B cell (primary cell): ENCODE data around the gene COL2A1. TPM values are rescaled to one million over a fixed set of nuclear protein-coding genes. Genes with fewer than 3 reads are reported as not detected.
A peak's percentile ranks its signal among the peaks of the same experiment; 100 is the strongest.

Source experiments
- ATAC-seq: fragments of 200-7000 bp; cut with Tn5 transposase; one replicate; pipeline ENCODE4 v1.10.0; 2021; ENCODE audit warnings: low read depth, mild to moderate bottlenecking, moderate number of reproducible peaks, moderate library complexity
- CTCF ChIA-PET: fragments of 350-600 bp; sonication (Branson Sonifier 250); formaldehyde crosslinking; loops from one replicate; lab custom pipeline; 2021; ENCODE audit warnings: antibody characterized with exemption, inconsistent platforms; lab: Charles Lee
- POLR2A ChIA-PET: fragments of 350-600 bp; sonication (Branson Sonifier 250); formaldehyde crosslinking; loops from one replicate; lab custom pipeline; 2021; ENCODE audit warnings: antibody characterized with exemption; lab: Charles Lee
- DNase-seq: peaks from one replicate; pipeline ENCODE4 v3.0.0; 2013
- H2AFZ ChIP-seq: 2 replicates; pipeline ENCODE4 v1.6.1; 2012; ENCODE audit warnings: mild to moderate bottlenecking, low read depth, low read length; ENCODE audit not compliant: insufficient read depth, poor library complexity, severe bottlenecking
- H3K27ac ChIP-seq, 2 donors: 1 replicate in 1 of 2; 2 replicates in 1 of 2; pipeline ENCODE4 v1.5.1; 2012 to 2013; ENCODE audit warnings: low read length in 2 of 2, mild to moderate bottlenecking in 2 of 2, moderate library complexity in 1 of 2
- H3K27me3 ChIP-seq, 4 experiments: fragments of 200-600 bp in 1 of 4; sonication (generic) in 1 of 4; replicated peaks in 1 of 4; 1 replicate in 2 of 4; 2 replicates in 2 of 4; pipeline versions ENCODE4 v1.6.1 to v1.7.0; 2013 to 2016; ENCODE audit warnings: low read length in 3 of 4, mild to moderate bottlenecking in 2 of 4, mixed read lengths in 1 of 4, moderate library complexity in 1 of 4; ENCODE audit not compliant: insufficient read depth in 4 of 4, control insufficient read depth in 3 of 4; ENCODE audit errors: control extremely low read depth in 1 of 4
- H3K36me3 ChIP-seq, 2 experiments: replicated peaks in 1 of 2; 1 replicate in 1 of 2; 2 replicates in 1 of 2; pipeline versions ENCODE4 v1.6.1 to v1.7.1; 2013; ENCODE audit warnings: low read length in 1 of 2; ENCODE audit not compliant: insufficient read depth in 2 of 2, control insufficient read depth in 1 of 2; ENCODE audit errors: control extremely low read depth in 1 of 2, extremely low read depth in 1 of 2
- H3K4me1 ChIP-seq, 2 donors: fragments of 200-600 bp in 1 of 2; sonication (generic) in 1 of 2; 1 replicate in 1 of 2; 2 replicates in 1 of 2; pipeline versions ENCODE4 v1.5.1 to v1.6.1; 2013 to 2017; ENCODE audit warnings: low read length in 2 of 2; ENCODE audit not compliant: control insufficient read depth in 2 of 2, insufficient read depth in 2 of 2
- H3K4me2 ChIP-seq: replicated peaks from 2 replicates; pipeline ENCODE3; 2012; ENCODE audit warnings: mild to moderate bottlenecking, low read depth, low read length; ENCODE audit not compliant: poor library complexity, severe bottlenecking
- H3K4me3 ChIP-seq, 5 experiments: fragments of 200-600 bp in 1 of 5; sonication (generic) in 1 of 5; 1 replicate in 3 of 5; 2 replicates in 2 of 5; pipeline versions ENCODE4 v1.5.1 to v1.7.0; 2011 to 2016; ENCODE audit warnings: low read length in 4 of 5, mild to moderate bottlenecking in 4 of 5, low read depth in 2 of 5, control low read depth in 1 of 5, moderate library complexity in 1 of 5; ENCODE audit not compliant: insufficient read depth in 1 of 5; ENCODE audit errors: control extremely low read depth in 1 of 5, extremely low read depth in 1 of 5
- H3K79me2 ChIP-seq: fragments of 200-600 bp; sonication (generic); one replicate; pipeline ENCODE4 v1.6.0; 2016; ENCODE audit warnings: low read length; ENCODE audit not compliant: control insufficient read depth, insufficient read depth
- H3K9ac ChIP-seq: fragments of 200-600 bp; sonication (generic); 2 replicates; pipeline ENCODE4 v1.6.1; 2017; ENCODE audit warnings: mild to moderate bottlenecking, low read length, moderate library complexity
- H3K9me3 ChIP-seq, 3 donors: one replicate each; pipeline versions ENCODE4 v1.6.1 to v1.7.1; 2013; ENCODE audit warnings: low read length in 2 of 3; ENCODE audit not compliant: control insufficient read depth in 2 of 3, insufficient read depth in 1 of 3; ENCODE audit errors: control extremely low read depth in 1 of 3
- H4K20me1 ChIP-seq: 2 replicates; pipeline ENCODE4 v1.6.0; 2012; ENCODE audit warnings: mild to moderate bottlenecking, low read length; ENCODE audit not compliant: insufficient read depth, control insufficient read depth, poor library complexity, severe bottlenecking
- H3K27ac Mint-ChIP-seq: one replicate; pipeline ENCODE4 v1.8.0; 2021; ENCODE audit warnings: mixed read lengths
- H3K27me3 Mint-ChIP-seq: one replicate; pipeline ENCODE4 v1.8.0; 2021; ENCODE audit warnings: mixed read lengths
- H3K4me1 Mint-ChIP-seq: one replicate; pipeline ENCODE4 v1.8.0; 2021; ENCODE audit warnings: mixed read lengths
- H3K4me3 Mint-ChIP-seq: one replicate; pipeline ENCODE4 v1.8.0; 2021; ENCODE audit warnings: mixed read lengths
- H3K9me3 Mint-ChIP-seq: one replicate; pipeline ENCODE4 v1.8.0; 2022; ENCODE audit warnings: mixed read lengths; ENCODE audit not compliant: insufficient read depth
- CTCF ChIP-seq: fragments of 200-600 bp; IDR thresholded peaks from one replicate; pipeline ENCODE4 v1.8.0; 2022; ENCODE audit warnings: antibody characterized with exemption, mild to moderate bottlenecking
- EZH2 ChIP-seq: IDR thresholded peaks from 2 replicates; pipeline ENCODE4 v1.6.1; 2012; ENCODE audit warnings: borderline replicate concordance, low read depth, mild to moderate bottlenecking, moderate library complexity, low read length; ENCODE audit not compliant: insufficient read depth, poor library complexity, severe bottlenecking
- WGBS: methylation state at CpG from one replicate; pipeline ENCODE4 v1.1.5; 2013; ENCODE audit warnings: missing lambda C conversion rate; ENCODE audit not compliant: insufficient coverage; 5-methylcytosine and 5-hydroxymethylcytosine counted together
- intact Hi-C: fragments of 100-400 bp; cut with micrococcal nuclease; formaldehyde crosslinking; loops from one replicate; pipeline ENCODE4 v1.10.0; 2022
- polyA plus RNA-seq: library from polyadenylated mRNA; depleted of rRNA; stranded (reverse); fragments of >200 nt; gene quantifications from 2 replicates; pipeline ENCODE4 v1.2.3, GENCODE V29; 2012
- total RNA-seq, 2 donors: library from RNA; stranded (reverse); fragments of 120-200 nt in 1 of 2; gene quantifications; 1 replicate in 1 of 2; 2 replicates in 1 of 2; pipeline versions ENCODE4 v1.2.3 to v1.2.4, GENCODE V29; 2013 to 2022

Gene COL2A1
- total and polyA plus RNA-seq, 2 donors (not counting 1 experiment from before 2014, with no cell fraction given), result not detected

GRCh38 chr12:48038085-48038484 lies 33.8 kb upstream of the COL2A1 start:
- Histone ChIP-seq H3K9ac (no peak overlapping the region), H3K4me1 (peaks cover 5 to 13% of the 10 kb centered on the region in 2 donors), H3K9me3 (no peaks in the 10 kb centered on the region), H3K27ac (no peak overlapping the region), H2AFZ (no peak overlapping the region), H3K4me3 (no peak overlapping the region), H3K27me3 (no peaks in the 10 kb centered on the region), H4K20me1 (no peaks in the 10 kb centered on the region), H3K36me3 (no peaks in the 10 kb centered on the region), H3K79me2 (no peaks in the 10 kb centered on the region), H3K4me2 (peak overlapping the region; percentile 33)
- ChIA-PET POLR2A (no interaction called here), CTCF (no interaction called here)
- Mint-ChIP-seq H3K27ac (no peak overlapping the region), H3K27me3 (no peaks in the 10 kb centered on the region), H3K9me3 (no peaks in the 10 kb centered on the region), H3K4me1 (peaks cover 20% of the 10 kb centered on the region), H3K4me3 (no peak overlapping the region)
- whole genome bisulfite sequencing, result 28% methylated on average over 5 of the region's 5 CpGs
- intact Hi-C loops, result no loop called here
- ATAC-seq, result no peak
- TF ChIP-seq CTCF (no peak), EZH2 (no peak)
- DNase-seq, result peak; percentile 17

GRCh38 chr12:48037267-48037915 lies 33.1 kb upstream of the COL2A1 start:
- H3K4me1 Mint-ChIP-seq, result peaks cover 20% of the 10 kb centered on the region
- peak overlapping the region; percentile 33 for H3K4me2 ChIP-seq
- H3K79me2 ChIP-seq, result no peaks in the 10 kb centered on the region
- DNase-seq (no peak), ATAC-seq (no peak)
- H3K4me1 ChIP-seq, result peaks cover 5 to 13% of the 10 kb centered on the region in 2 donors
- intact Hi-C loops, result no loop called here
- H3K36me3 ChIP-seq, result no peaks in the 10 kb centered on the region
- H3K9ac ChIP-seq, result no peak overlapping the region
- ChIA-PET CTCF (no interaction called here), POLR2A (no interaction called here)
- no peaks in the 10 kb centered on the region for H4K20me1 ChIP-seq
- WGBS, result 94% methylated on average over 4 of the region's 9 CpGs
- no peaks in the 10 kb centered on the region for H3K9me3 Mint-ChIP-seq
- H3K4me3 ChIP-seq, result no peak overlapping the region
- TF ChIP-seq CTCF, result no peak
- TF ChIP-seq EZH2, result no peak
- no peak overlapping the region for H3K4me3 Mint-ChIP-seq
- no peaks in the 10 kb centered on the region for H3K27me3 ChIP-seq
- H3K27me3 Mint-ChIP-seq, result no peaks in the 10 kb centered on the region
- H3K27ac ChIP-seq, result no peak overlapping the region
- H2AFZ ChIP-seq, result no peak overlapping the region
- H3K27ac Mint-ChIP-seq, result no peak overlapping the region
- H3K9me3 ChIP-seq, result no peaks in the 10 kb centered on the region
